ENCODE results near the gene NPBWR2. TPM values are rescaled to one million over a fixed set of nuclear protein-coding genes. Genes with fewer than 3 reads are reported as not detected.
"Not testable (repeated sequence)": the region's sequence is repeated elsewhere in the genome, so short reads cannot be mapped to it uniquely, and the experiment has no call there.

NPBWR2 gene
- polyA plus RNA-seq, 5 donors: not detected

GRCh38 chr20:64119301-64119680 is 11.9 kb upstream of the NPBWR2 start:
- DNase-seq: no peak

DNA sequence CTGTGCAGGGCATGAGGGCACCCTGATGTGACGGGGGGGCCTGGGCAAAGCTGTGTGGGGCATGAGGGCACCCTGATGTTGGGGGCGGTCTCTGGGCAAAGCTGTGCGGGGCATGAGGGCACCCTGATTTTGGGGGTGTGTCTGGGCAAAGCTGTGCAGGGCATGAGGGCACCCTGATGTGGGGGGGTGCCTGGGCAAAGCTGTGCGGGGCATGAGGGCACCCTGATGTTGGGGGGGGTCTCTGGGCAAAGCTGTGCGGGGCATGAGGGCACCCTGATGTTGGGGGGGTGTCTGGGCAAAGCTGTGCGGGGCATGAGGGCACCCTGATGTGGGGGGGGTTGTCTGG is 10.0 kb upstream of the NPBWR2 start:
- not testable (repeated sequence) for DNase-seq

- DNase-seq: no peak
These were observed 9.4 kb upstream of the NPBWR2 start for GRCh38 chr20:64116541-64117431.

- no peak for DNase-seq
These were observed 8.7 kb upstream of the NPBWR2 start for GRCh38 chr20:64116016-64116415.

DNA sequence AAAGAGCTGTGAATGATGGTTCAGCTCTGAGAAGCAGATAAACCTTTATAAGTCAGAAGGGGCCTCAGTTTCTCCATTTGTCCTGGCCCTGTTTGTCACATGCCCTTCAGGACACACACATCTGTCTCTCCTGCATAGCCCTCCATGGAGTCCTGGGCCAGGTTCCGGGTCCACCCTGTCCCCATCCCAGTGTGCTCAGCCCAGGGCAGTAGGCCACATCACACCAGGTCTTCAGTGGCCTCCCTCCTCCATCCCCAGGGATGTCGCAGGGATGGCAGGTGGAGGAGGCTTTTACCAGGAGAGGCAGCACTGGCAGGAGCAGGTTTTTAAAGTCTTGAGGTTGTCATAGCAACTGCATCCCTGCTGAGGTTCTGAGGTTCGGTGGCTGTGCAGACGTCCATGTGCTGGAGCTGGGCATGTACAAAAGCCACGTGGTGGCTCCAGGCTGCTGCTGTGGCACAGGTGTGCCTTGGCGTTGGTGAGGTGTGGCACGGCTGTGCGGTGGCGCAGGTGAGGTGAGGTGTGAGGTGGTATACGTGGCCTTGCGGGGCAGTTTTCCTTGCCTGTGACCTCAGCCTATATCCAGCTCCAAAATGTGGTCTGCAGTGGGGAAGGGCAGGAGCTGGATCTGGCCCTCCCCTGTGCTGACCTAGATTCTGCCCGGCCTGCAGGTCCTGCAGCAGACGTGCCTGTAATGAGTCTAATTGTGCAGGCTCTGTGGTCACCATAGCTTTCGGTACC is 8.0 kb upstream of the NPBWR2 start:
- no peak for DNase-seq

- DNase-seq: no peak
These were observed 7.1 kb upstream of the NPBWR2 start for GRCh38 chr20:64114356-64114971.

GRCh38 chr20:64113796-64114355 is 6.5 kb upstream of the NPBWR2 start:
- DNase-seq: no peak

GRCh38 chr20:64113444-64113775 is 6.0 kb upstream of the NPBWR2 start:
- DNase-seq: no peak

DNA sequence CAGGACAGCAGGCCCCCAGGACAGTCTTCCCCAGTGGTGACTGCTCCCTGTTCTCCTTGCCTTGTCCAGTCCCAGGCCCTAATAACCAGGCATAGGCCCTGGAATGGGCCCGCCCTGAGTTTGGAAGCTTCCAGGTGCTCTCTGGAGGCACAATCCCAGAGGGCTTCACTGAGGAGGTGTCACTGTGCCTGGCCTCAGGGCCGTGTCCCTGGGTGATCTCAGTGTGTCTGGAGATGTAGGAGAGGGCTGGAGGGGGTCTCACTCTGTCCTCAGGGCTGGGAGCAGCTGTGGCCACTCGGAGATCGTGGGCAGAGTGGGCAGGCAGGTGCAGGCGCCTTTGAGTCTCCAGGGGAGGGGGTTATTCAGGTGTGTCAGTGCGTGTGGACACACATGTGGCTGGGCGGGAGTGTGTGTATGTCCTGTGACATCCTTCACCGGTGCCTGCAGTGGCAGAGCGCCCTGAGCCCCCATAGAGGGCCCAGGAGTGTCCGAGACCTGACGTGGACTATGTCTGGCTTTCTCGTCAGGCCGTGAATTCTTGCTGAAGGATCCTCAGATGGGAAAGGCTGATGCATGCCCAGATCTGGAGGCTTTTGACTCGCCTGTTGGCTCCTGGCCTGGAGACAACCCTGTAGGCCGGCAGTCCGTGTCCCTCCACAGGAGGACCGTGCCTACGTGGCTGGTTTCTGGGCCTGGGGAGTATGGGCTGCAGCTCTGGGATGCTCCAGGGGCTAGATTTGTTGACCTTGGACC is 5.5 kb upstream of the NPBWR2 start:
- DNase-seq: no peak

GRCh38 chr20:64111841-64112641 is 4.7 kb upstream of the NPBWR2 start:
- DNase-seq: no peak

DNA sequence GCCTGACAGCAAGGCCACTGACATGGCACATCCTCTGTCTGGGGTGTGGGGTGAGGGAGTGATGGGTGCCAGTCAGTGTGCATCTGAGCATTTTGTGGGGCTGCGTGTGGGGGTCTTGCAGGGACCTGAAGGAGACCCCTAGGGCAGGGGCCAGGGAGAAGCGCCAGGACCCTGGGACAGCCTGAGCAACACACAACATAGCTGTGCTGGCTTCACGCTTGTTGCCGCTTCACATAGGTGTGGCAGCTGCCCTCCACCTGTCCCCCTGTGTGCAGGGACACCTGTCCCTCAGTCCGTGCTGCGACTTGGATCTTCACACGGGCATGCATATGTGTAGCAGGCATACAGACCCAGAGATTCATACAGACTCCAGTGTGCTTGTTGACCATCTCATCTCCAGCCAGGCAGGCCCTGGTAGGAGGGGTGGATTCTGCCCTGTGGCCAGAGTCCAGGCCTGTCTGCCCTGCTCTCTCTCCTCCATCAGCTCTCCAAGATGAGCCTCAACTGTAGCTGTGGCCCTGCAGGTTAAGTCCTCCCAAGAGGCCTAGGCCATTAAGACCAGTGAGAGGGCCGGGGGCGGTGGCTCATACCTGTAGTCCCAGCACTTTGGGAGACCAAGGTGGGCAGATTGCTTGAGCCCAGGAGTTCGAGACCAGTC is 3.2 kb upstream of the NPBWR2 start:
- DNase-seq: no peak

GRCh38 chr20:64109831-64110391 is 2.5 kb upstream of the NPBWR2 start:
- DNase-seq: no peak

DNA sequence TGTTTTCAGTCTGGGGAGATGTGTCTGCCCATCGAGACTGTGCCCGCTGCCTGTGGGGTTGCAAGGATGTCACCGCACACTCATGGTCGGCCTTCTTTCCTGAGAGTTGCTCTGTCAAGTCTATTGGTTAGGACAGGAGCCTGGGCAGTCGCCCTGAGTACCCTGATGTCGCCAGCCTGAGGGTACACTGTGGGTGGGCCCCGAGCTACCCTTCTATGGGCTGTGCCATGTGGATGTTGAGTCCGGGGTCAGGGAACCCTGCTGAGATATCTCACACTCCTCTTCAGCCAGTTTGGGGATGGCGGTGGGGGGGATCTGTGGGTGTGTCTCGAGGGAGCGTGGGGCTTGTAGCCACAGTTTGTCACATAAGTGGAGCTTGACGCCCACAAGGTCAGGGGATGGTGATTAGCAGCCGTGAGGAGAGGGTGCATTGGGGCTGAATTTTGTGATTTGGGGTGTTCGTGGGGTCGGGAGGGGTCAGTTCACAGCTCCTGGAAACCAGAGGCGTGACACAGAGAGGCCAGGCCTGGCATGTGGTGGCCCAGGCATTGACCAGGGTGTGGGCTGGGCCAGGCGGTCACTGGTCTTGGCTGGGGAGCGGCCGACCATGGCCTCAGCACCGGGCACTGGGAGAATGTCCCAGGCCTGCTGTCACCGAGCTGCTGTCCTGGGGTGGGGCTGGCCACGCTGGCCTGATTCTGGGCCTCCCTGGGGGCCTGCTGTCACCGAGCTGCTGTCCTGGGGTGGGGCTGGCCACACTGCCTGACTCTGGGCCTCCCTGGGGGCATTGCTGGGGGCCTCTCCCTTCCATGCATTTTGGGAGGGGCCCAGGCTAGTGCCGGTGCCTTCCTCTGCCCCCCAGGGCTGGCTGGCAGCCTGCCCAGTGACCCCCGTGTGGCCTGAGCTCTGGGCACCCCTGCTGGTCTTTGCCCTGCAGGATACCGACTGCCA is 1.6 kb upstream of the NPBWR2 start:
- no peak for DNase-seq

DNA sequence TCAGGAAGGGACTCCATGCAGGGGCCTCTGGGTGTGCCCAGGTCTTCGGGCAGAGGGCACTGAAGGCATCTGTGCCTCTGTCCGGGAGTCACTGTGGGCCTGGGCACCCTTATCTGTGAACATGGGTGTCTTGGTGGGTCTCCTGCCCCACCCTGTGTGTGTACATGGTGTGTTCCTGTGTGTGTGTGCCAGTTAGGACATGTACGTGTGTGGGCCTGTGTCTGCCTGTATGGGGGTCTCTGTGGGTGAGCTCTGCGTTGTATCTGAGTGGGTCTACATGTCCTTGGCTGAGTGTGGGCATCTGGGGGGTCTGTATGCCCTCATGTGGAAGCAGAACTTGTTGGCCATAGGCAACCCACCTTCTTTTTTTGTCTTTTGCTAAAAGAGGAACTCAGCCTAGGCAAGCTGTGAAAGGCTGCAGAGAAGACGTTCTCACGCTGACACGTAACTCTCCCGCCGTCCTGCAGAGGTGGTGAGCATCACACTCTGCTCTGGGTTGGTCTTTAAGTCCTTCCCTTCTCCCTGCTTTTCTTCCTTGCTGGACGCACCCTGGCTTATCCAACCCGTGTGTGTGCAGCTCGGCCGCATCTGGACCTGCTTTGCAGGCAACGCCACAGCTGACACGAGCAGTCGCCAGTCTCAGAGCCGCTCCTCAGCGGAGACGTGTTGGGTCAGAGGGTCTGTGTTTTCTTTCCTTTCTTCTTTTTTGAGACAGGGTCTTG is 532 bp upstream of the NPBWR2 start:
- no peak for DNase-seq

DNA sequence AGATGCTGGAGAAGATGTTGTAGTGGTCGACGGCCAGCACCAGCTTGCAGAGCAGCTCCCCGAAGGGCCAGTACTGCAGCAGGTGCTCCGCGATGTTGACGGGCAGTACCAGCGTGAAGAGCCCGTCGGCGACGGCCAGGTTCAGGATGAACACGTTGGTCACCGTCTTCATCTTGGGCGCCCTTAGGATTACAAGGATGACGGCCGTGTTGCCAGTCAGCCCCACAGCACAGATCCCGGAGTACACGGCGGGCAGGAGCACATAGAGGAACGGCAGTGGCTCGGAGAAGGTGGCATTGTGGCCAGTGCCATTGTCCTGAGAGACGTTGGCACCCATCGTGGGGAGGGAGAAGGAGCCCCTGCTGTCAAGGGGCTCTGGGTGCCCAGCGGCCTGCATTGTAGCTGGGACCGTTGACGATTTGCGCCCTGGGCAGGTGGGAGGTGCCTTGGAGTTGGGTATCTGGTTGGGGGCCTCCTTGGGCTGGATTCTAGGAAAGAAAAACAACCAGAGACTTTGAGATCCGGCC is 867 bp downstream of the NPBWR2 start:
- DNase-seq: no peak

GRCh38 chr20:64105846-64106434 is 1.4 kb downstream of the NPBWR2 start:
- no peak for DNase-seq

GRCh38 chr20:64104667-64105451 is 2.5 kb downstream of the NPBWR2 start:
- DNase-seq: no peak
